Heart left ventricle (tissue), 16 donors: ENCODE data around the gene ZNF408. TPM values are rescaled to one million over a fixed set of nuclear protein-coding genes. Genes with fewer than 3 reads are reported as not detected.

Experiments
- ATAC-seq, 4 donors: fragments of 200-7000 bp; cut with Tn5 transposase; one replicate each; pipeline ENCODE4 v1.9.1; 2020 to 2022; ENCODE audit warnings: moderate library complexity in 4 of 4, mild to moderate bottlenecking in 3 of 4, moderate number of reproducible peaks in 1 of 4
- DNase-seq, 5 donors: peaks; one replicate each; pipeline ENCODE4 v3.0.0-alpha.2; 2020
- H3K27ac ChIP-seq, 12 donors: fragments of 200-600 bp; sonication (generic) in 4 of 12; one replicate each; pipeline versions ENCODE4 v1.5.0 to v1.8.0; 2016 to 2022; ENCODE audit warnings: mild to moderate bottlenecking in 2 of 12
- H3K27me3 ChIP-seq, 9 donors: fragments of 200-600 bp; sonication (generic) in 2 of 9; one replicate each; pipeline versions ENCODE4 v1.5.1 to v1.8.0; 2016 to 2022; ENCODE audit warnings: mild to moderate bottlenecking in 3 of 9
- H3K36me3 ChIP-seq, 9 donors: fragments of 200-600 bp; sonication (generic) in 2 of 9; one replicate each; pipeline versions ENCODE4 v1.5.0 to v1.8.0; 2018 to 2022; ENCODE audit warnings: mild to moderate bottlenecking in 2 of 9
- H3K4me1 ChIP-seq, 12 donors: fragments of 200-600 bp; sonication (generic) in 4 of 12; one replicate each; pipeline versions ENCODE4 v1.5.0 to v1.8.0; 2016 to 2022; ENCODE audit warnings: mild to moderate bottlenecking in 3 of 12
- H3K4me3 ChIP-seq, 12 donors: fragments of 200-600 bp; sonication (generic) in 4 of 12; one replicate each; pipeline versions ENCODE4 v1.5.0 to v1.8.0; 2017 to 2022; ENCODE audit warnings: mild to moderate bottlenecking in 9 of 12, moderate library complexity in 4 of 12
- H3K9me3 ChIP-seq, 12 donors: fragments of 200-600 bp; sonication (generic) in 4 of 12; one replicate each; pipeline versions ENCODE4 v1.5.0 to v1.8.0; 2016 to 2022; ENCODE audit warnings: mild to moderate bottlenecking in 1 of 12
- POLR2A ChIP-seq, 2 donors: fragments of 450-650 bp; IDR thresholded peaks; one replicate each; pipeline ENCODE4 v1.6.1; 2017; ENCODE audit warnings: antibody characterized with exemption in 2 of 2, mild to moderate bottlenecking in 2 of 2, moderate library complexity in 2 of 2
- WGBS, 4 donors: extraction: QIAGEN DNeasy Blood & Tissue Kit in 2 of 4; methylation state at CpG; one replicate each; pipeline versions ENCODE4 v1.1.5 to v1.1.7; 2013 to 2018; 5-methylcytosine and 5-hydroxymethylcytosine counted together
- intact Hi-C, 10 donors: fragments of 100-400 bp; cut with DNase I; formaldehyde crosslinking; loops; one replicate each; pipeline versions ENCODE4 v1.11.1 to v1.14.2; 2022
- polyA plus RNA-seq, 2 donors: library from polyadenylated mRNA; stranded (reverse); fragments of 200-250 nt; gene quantifications; one replicate each; pipeline ENCODE4 v1.2.3, GENCODE V29; 2013
- total RNA-seq, 9 donors: library from RNA; depleted of rRNA in 2 of 9; stranded (reverse); fragments of >200 nt in 2 of 9; fragmentation: NEBNext Ultra II Directional in 3 of 9; extraction: Animal tissue kit (Norgen Biotek cat#: 25700) in 3 of 9; gene quantifications; one replicate each; pipeline versions ENCODE4 v1.1.0 to v1.2.4, GENCODE V29; 2016 to 2023
- TF ChIP-seq, protein P1 (sequence below), 12 donors: fragments of 200-600 bp; sonication (generic) in 4 of 12; IDR thresholded peaks; one replicate each; pipeline versions ENCODE4 v1.5.0 to v1.8.0; 2018 to 2022; ENCODE audit warnings: antibody characterized with exemption in 12 of 12, mild to moderate bottlenecking in 5 of 12
- donor health status: ischemic (EF 13 %, LVEDD 7.1; RV severe dilation, severe dysfunction).
- donor health status: healthy with polysubstance abuse.
- donor health status: DM: no; HTN: yes; CAD: no.
- donor health status: DM: no; HTN: no; CAD: no.
- donor health status: ischemic (EF 25% LVEDD 6.9; RV normal size, moderate dysfunction).
- donor health status: ischemic (EF 25% LVEDD 5.7; RV mildly dilated, moderate dysfunction).
- donor health status: healthy.
- donor health status: DM: yes; HTN: yes; CAD: no.
- donor health status: ischemic (EF 35%, LVEDD 5.7; RV mildly dilated, moderate dysfunction).
- donor health status: nonischemic (EF 11% LVEDD 7.7; RV severe dilation, severe dysfunction).
- donor health status: DM: yes; HTN: yes; CAD: no.
- donor health status: PGD.
- donor health status: ischemic (EF 29% LVEDD 5.4; RV normal size, mild dysfunction).
- donor health status: nonischemic (EF 23%, LVEDD 6.1; RV moderate dilation, normal function).

ZNF408 gene
- total and polyA plus RNA-seq, 11 donors: 5.3 to 10.0 (median 7.1) TPM

DNA sequence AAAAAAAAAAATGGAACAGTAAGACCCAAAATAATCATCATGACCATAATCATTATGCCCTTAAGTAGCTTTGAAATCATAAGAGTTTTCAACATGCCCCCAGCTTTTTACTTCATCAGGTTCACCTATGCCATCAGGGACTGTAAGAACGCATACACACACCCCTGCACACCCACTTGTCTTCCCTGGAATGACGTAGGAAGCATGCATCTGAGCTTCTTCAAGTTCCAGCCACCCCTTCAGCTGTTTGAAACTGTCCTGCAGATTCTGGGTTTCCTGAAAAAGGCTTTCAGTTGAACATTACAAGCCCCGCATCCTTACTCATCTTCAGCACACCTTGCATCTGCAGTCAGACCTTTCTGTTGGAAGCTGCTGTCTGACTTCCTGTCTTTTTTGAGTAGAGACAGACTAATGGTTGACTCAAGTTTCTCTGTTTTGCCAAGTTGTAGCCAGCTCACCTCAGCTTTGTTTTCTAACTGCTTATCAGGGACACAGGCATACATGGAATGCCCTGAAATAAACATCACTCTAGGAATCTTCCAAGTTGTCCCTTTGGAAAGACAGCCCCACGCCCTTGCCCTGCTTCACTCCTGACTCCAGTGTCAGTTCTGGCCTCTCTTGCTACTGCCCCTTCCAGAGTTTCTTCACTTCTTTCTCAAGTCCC lies 37.4 kb upstream of the ZNF408 start:
- intact Hi-C loops: no loop called here
- TF ChIP-seq, protein P1, sequence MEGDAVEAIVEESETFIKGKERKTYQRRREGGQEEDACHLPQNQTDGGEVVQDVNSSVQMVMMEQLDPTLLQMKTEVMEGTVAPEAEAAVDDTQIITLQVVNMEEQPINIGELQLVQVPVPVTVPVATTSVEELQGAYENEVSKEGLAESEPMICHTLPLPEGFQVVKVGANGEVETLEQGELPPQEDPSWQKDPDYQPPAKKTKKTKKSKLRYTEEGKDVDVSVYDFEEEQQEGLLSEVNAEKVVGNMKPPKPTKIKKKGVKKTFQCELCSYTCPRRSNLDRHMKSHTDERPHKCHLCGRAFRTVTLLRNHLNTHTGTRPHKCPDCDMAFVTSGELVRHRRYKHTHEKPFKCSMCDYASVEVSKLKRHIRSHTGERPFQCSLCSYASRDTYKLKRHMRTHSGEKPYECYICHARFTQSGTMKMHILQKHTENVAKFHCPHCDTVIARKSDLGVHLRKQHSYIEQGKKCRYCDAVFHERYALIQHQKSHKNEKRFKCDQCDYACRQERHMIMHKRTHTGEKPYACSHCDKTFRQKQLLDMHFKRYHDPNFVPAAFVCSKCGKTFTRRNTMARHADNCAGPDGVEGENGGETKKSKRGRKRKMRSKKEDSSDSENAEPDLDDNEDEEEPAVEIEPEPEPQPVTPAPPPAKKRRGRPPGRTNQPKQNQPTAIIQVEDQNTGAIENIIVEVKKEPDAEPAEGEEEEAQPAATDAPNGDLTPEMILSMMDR (IDR thresholded peaks at IDR 0.05): no peak
- TF ChIP-seq POLR2A (IDR thresholded peaks at IDR 0.05): no peak
- Histone ChIP-seq H3K4me3 (no peak overlapping the region), H3K9me3 (no peaks in the 10 kb centered on the region), H3K27ac (peak overlapping the region in 11 of 12 donors; percentile 43 to 89 (median 64)), H3K36me3 (peaks cover 0 to 95% (median 92%) of the 10 kb centered on the region in 9 donors), H3K27me3 (no peaks in the 10 kb centered on the region), H3K4me1 (peaks cover 3 to 65% (median 33%) of the 10 kb centered on the region in 12 donors)
- ATAC-seq: no peak
- no peak for DNase-seq
- 77 to 82% (median 80%) methylated on average over 4 of the region's 4 CpGs for WGBS, 4 donors

DNA sequence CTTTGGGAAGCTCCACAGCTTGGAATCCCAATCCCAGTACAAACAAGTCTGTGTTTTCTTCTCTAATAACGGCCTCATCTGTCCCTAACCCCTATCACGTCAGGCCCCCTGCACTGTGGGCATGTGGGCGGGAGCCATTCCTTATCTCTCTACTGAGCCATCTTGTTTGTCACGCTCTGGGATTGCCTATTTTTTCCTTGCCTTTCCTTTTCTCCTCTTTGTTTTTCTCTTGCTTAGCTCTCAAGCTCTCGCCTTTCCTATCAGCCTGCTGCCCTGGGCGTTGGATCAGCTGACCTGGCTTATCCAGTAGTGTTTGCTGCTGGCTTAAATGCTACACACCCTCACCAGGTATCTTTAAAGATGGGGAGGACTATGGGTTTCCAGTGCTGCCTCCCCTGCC lies 36.2 kb upstream of the ZNF408 start:
- no peak for DNase-seq

DNA sequence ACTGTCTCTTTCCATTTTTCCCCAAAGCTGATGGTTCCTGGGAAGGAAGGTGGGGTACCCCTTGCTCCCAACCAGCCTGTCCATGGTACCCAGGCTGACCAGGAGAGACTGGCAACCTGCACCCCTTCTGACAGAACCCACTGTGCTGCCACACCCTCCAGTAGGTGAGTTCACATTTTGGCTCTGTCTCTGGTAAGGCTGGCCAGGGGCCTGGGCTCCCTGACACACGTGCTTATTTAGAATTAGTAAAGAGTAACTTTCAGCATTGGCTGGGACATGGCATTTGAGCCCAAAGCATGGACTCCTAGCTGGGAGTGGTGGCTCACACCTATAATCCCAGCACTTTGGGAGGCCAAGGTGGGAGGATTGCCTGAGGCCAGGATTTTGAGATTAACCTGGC lies 35.5 kb upstream of the ZNF408 start:
- intact Hi-C loops: no loop called here
- ATAC-seq (no peak), DNase-seq (no peak)
- Histone ChIP-seq H3K9me3 (no peaks in the 10 kb centered on the region), H3K4me3 (no peak overlapping the region), H3K36me3 (peaks cover 0 to 96% (median 92%) of the 10 kb centered on the region in 9 donors), H3K4me1 (peaks cover 7 to 66% (median 32%) of the 10 kb centered on the region in 12 donors), H3K27me3 (no peaks in the 10 kb centered on the region), H3K27ac (peak overlapping the region; percentile 48 to 89 (median 66))
- WGBS, 4 donors: 69 to 95% (median 81%) methylated on average over 1 of the region's 1 CpG
- TF ChIP-seq, protein P1 (IDR thresholded peaks at IDR 0.05): no peak
- TF ChIP-seq POLR2A (IDR thresholded peaks at IDR 0.05): no peak

More for the DNA sequence above, 36.2 kb upstream of the ZNF408 start:
- TF ChIP-seq, protein P1 (IDR thresholded peaks at IDR 0.05): no peak
- TF ChIP-seq POLR2A (IDR thresholded peaks at IDR 0.05): no peak
- peak in 1 of 4 donors; percentile 42 for ATAC-seq
- no peaks in the 10 kb centered on the region for H3K27me3 ChIP-seq
- 35 to 47% (median 42%) methylated on average over 6 of the region's 6 CpGs for WGBS, 4 donors
- intact Hi-C loops: no loop called here
- no peak overlapping the region for H3K4me3 ChIP-seq
- peak overlapping the region; percentile 48 to 89 (median 66) for H3K27ac ChIP-seq
- H3K36me3 ChIP-seq: peaks cover 0 to 95% (median 92%) of the 10 kb centered on the region in 9 donors
- H3K9me3 ChIP-seq: no peaks in the 10 kb centered on the region
- peaks cover 6 to 60% (median 32%) of the 10 kb centered on the region in 12 donors for H3K4me1 ChIP-seq

DNA sequence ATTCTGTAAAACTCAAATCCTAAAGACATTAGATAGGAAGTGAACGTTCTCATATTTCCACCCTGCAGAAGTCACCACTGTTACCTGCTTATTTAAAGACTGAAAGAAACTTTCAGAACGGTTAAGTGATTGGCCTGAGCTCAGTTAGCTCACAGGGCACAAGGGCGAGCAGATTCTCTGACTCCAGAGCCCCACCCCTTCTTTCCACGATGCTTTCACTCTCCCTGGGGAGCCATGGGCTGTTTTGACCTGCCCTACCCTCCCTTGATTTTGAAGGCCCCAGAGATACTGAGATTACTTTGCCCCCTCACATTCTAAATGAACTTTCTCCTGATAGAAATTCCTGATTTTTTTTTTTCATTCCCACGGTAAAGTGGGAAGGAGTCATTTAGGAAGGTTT lies 34.3 kb upstream of the ZNF408 start:
- no peak overlapping the region for H3K4me3 ChIP-seq
- peaks cover 0 to 98% (median 92%) of the 10 kb centered on the region in 9 donors for H3K36me3 ChIP-seq
- H3K9me3 ChIP-seq: no peaks in the 10 kb centered on the region
- peak overlapping the region in 11 of 12 donors; percentile 34 to 89 (median 68) for H3K27ac ChIP-seq
- no peak for TF ChIP-seq POLR2A (IDR thresholded peaks at IDR 0.05)
- TF ChIP-seq, protein P1 (IDR thresholded peaks at IDR 0.05): no peak
- peak in 2 of 5 donors; percentile 41 to 63 for DNase-seq
- no peaks in the 10 kb centered on the region for H3K27me3 ChIP-seq
- peaks cover 7 to 73% (median 32%) of the 10 kb centered on the region in 12 donors for H3K4me1 ChIP-seq
- peak in 3 of 4 donors; percentile 62 to 68 (median 68) for ATAC-seq
- 34 to 42% (median 39%) methylated on average over 5 of the region's 5 CpGs for WGBS, 4 donors
- intact Hi-C loops: no loop called here
